HG03139 (cell line): ENCODE data around the gene NPTX2.

Source experiments
- ATAC-seq: cut with Tn5 transposase; IDR thresholded peaks from one replicate; pipeline ENCODE4 v1.9.1; 2021; ENCODE audit not compliant: unreplicated experiment

Gene NPTX2

GRCh38 chr7:98653601-98654310 lies 36.7 kb downstream of the NPTX2 start:
- no peak for ATAC-seq

DNA sequence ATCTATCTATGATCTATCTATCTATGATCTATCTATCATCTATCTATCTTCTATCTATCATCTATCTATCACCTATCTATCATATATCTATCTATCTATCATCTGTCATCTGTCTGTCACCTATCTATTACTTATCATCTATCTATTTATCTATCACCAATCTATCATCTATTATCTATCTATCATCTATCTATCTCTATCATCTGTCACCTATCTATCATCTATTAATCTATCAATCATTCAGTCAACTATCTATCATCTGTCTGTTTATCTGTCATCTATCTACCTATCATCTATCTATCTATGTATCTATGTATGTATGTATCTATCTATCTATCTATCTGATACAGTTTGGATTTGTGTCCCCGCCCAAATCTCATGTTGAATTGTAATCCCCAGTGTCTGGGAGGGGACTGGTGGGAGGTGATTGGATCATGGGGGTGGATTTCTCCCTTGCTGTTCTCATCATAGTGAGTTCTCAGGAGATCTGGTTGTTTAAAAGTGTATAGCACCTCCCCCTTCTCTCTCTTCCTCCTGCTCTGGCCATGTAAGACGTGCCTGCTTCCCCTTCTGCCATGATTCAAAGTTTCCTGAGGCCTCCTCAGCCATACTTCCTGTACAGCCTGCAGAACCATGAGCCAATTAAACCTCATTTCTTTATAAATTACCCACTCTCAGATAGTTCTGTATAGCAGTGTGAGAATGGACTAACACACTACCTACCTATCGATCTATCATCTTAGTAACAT lies 37.6 kb downstream of the NPTX2 start:
- ATAC-seq: no peak

GRCh38 chr7:98655611-98656010 lies 38.5 kb downstream of the NPTX2 start:
- no peak for ATAC-seq

- no peak for ATAC-seq
Observed at GRCh38 chr7:98656899-98657298, 39.8 kb downstream of the NPTX2 start.

DNA sequence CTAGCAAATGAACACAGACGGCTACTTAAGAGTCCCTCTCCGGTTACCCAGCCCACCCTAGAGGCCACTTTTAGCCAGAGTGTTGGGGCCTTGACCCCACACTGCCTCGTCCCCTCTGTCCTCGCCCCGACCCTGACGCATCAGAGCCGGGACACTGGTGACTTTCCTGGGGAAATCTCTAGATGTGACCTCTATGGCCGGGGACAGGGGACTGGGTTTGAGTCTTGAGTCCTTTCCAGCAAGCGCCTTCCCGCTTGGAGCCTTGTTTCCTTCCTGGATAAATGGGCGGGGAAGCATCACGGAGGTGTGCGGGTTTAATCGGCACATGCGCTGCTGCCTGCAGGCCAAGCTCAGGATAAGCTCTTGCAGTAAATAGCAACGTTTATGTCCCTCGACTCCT lies 40.7 kb downstream of the NPTX2 start:
- ATAC-seq: no peak

GRCh38 chr7:98659756-98660155 lies 42.7 kb downstream of the NPTX2 start:
- no peak for ATAC-seq

- ATAC-seq: no peak
Observed at GRCh38 chr7:98661607-98662006, 44.5 kb downstream of the NPTX2 start.

DNA sequence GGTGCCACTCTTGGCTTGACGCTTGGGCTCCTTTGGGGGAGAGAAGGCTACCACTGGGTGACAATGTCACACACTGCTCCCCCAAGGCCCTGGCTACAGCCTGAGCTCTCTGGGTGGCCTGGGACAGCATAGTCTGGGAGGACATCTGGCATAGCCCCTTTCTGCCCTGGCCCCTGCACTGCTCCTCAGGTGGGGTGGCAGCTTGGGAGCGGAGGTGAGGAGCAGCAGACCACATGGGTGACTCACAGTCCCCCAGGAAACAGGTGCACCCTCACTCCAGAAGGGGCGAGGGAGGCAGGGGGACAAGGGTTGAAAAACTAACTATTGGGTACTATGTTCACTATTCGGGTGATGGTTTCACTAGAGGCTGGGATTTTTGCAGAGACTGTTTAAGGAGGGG lies 45.2 kb downstream of the NPTX2 start:
- no peak for ATAC-seq

- ATAC-seq: no peak
Observed at GRCh38 chr7:98664882-98665281, 47.8 kb downstream of the NPTX2 start.

DNA sequence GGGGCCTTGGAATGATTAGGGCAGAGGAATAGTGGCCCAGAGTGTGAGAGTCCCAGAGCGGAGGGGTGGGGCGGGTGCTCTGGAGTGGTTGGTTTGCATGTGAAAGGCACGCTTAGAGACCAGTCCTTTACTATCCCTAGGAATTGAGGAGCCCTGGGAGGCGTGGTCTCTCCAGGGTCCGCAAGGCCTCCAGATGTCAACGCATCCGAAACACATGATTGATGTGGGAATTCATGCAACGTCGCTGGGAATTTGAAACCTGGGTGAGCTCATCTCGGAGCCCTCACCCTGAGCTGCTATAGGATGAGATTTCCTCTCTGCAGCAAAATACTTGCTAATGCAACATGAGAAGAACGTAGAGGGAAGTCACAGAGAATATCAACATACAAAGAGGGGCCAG lies 51.2 kb downstream of the NPTX2 start:
- no peak for ATAC-seq

DNA sequence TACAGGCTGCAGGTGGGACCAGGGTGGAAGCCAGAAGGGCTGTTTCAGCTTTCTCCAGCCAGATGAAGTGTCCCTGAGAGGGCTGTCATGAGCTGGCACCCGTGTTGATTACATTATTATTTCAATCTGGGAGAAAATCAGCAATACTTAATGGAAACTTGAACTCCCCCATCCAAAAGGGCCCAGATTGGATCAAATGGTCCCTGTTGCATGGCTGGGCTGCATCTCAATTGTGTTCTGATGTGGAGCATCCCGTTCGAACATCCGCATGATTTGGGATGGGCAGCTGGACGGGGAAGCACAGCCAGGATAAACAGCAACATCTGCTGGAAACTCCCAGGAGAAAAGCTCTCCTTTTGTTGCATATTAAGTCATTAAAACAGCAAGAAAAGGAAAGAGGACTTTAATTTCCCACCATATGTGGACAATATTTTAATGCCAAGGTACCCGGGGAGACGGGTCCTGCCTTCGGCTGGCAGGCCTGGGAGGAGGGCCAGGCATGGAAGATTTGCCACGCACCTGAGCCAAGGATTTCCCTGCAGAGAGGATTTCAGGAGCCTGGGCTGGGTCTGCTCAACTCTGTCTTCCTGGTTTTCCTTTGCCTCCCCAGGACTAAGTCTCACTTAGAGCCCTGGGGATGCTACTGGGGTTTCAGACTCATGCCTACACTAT lies 52.4 kb downstream of the NPTX2 start:
- no peak for ATAC-seq

DNA sequence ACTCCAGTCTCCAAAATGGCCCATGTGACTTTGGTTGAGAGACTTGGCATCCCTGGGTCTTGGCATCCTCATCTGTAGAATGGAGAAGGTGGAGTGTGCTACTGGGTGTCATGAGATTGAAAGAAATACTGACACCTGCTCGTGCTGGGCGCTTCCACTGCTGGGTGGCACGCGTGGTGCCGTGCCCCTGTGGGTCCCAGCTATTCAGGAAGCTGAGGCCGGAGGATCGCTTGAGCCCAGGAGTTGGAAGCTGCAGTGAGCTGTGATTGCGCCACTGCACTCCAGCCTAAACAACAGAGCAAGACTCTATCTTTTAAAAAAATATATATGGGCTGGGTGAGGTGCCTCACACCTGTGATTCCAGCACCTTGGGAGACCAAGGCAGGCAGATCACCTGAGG lies 53.1 kb downstream of the NPTX2 start:
- ATAC-seq: no peak

DNA sequence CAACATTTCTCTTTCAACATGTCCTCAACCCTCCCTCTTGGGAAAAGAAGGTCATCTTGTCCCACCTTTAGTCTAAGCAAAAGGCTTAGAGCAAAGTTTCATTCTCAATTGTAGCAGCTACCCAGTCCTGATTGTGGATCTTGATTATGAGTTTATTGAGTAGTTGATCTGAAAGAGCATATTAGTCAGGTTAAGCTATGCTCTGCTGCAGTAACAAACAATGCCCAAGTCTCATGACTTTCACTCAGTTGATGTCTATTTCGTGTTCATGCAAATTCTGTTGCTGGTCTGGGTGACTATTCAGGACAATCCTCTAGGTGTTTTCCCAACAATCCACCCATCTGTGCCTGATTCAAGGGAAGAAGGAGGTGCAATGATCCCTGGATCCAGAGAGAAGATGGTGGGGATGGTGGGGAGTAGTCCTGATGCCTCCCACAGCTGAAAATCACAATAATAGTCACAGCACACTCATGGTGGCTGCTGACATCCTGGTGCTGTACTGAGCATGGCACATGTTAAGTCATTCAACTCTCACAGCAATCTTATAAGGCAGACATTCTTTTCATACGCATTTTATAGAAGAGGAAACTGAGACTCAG lies 54.7 kb downstream of the NPTX2 start:
- ATAC-seq: no peak

DNA sequence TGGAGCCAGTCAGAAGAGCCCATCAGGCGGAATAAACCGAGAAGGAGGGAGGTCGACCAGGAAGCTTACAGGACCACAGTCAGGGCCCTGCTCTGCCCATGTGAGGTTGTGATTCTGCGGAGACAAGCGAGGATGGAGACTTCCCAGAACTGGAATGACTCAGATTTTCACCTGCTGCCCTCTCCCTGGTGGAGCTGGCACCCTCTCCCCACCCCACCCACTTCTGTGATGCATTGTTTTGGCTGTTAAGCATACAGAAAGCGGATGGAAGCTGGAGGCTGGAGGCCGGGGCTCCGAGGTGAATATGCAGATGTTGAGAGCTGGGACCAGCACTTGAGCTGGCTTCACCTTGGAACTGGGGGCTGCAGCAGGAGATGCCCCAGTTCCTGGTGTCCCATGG lies 57.4 kb downstream of the NPTX2 start:
- no peak for ATAC-seq

GRCh38 chr7:98674881-98675280 lies 57.8 kb downstream of the NPTX2 start:
- ATAC-seq: no peak

DNA sequence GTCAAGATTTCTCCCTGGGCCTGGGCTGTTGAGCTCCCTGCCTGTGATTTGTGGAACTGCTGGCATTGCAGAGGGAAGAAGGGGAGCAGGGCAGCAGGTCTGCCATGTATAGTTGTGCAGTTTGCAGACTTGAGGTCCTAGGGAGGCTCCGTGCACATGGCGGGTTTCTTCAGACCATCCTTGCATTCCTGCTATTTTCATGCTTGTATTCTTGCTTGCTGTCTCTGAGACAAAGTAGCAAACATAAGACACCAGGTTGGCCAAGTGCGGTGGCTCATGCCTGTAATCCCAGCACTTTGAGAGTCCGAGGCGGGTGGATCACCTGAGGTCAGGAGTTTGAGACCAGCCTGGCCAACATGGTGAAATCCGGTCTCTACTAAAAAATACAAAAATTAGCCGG lies 61.1 kb downstream of the NPTX2 start:
- no peak for ATAC-seq
